ENCODE measurements around the gene STRADA. TPM values are rescaled to one million over a fixed set of nuclear protein-coding genes. Genes with fewer than 3 reads are reported as not detected.

The STRADA gene
- total RNA-seq, 1 donor from 2014 or later, result 17.2 TPM

GRCh38 chr17:63682981-63683380, 58.6 kb downstream of the STRADA start:
- Histone ChIP-seq H3K4me3 (ENCODE audit: low read depth, low read length) (no peak overlapping the region), H3K27me3 (ENCODE audit: control insufficient read depth, insufficient read depth, low read length) (no peaks in the 10 kb centered on the region), H3K36me3 (ENCODE audit: control insufficient read depth, insufficient read depth, low read length) (no peaks in the 10 kb centered on the region)
- DNase-seq (ENCODE audit: low read depth), result no peak
- no peak for TF ChIP-seq CTCF (IDR thresholded peaks at IDR 0.05; ENCODE audit: insufficient read depth, low read length, poor library complexity, severe bottlenecking)

- no peaks in the 10 kb centered on the region for H3K36me3 ChIP-seq (ENCODE audit: control insufficient read depth, insufficient read depth, low read length)
- no peak for TF ChIP-seq CTCF (IDR thresholded peaks at IDR 0.05; ENCODE audit: insufficient read depth, low read length, poor library complexity, severe bottlenecking)
- no peak overlapping the region for H3K4me3 ChIP-seq (ENCODE audit: low read depth, low read length)
- H3K27me3 ChIP-seq (ENCODE audit: control insufficient read depth, insufficient read depth, low read length), result no peaks in the 10 kb centered on the region
- DNase-seq (ENCODE audit: low read depth), result no peak
Observed at GRCh38 chr17:63682441-63682840, 59.2 kb downstream of the STRADA start.

- H3K36me3 ChIP-seq (ENCODE audit: control insufficient read depth, insufficient read depth, low read length), result no peaks in the 10 kb centered on the region
- TF ChIP-seq CTCF (IDR thresholded peaks at IDR 0.05; ENCODE audit: insufficient read depth, low read length, poor library complexity, severe bottlenecking), result no peak
- H3K4me3 ChIP-seq (ENCODE audit: low read depth, low read length), result no peak overlapping the region
- DNase-seq (ENCODE audit: low read depth), result no peak
- H3K27me3 ChIP-seq (ENCODE audit: control insufficient read depth, insufficient read depth, low read length), result no peaks in the 10 kb centered on the region
Observed at GRCh38 chr17:63681530-63681929, 60.1 kb downstream of the STRADA start.

- H3K36me3 ChIP-seq (ENCODE audit: control insufficient read depth, insufficient read depth, low read length), result no peaks in the 10 kb centered on the region
- TF ChIP-seq CTCF (IDR thresholded peaks at IDR 0.05; ENCODE audit: insufficient read depth, low read length, poor library complexity, severe bottlenecking), result no peak
- H3K27me3 ChIP-seq (ENCODE audit: control insufficient read depth, insufficient read depth, low read length), result no peaks in the 10 kb centered on the region
- no peak for DNase-seq (ENCODE audit: low read depth)
- H3K4me3 ChIP-seq (ENCODE audit: low read depth, low read length), result no peak overlapping the region
Observed at GRCh38 chr17:63680700-63681099, 60.9 kb downstream of the STRADA start.

- TF ChIP-seq CTCF (IDR thresholded peaks at IDR 0.05; ENCODE audit: insufficient read depth, low read length, poor library complexity, severe bottlenecking), result peak; percentile 10
- DNase-seq (ENCODE audit: low read depth), result no peak
Observed at GRCh38 chr17:63679214-63679613, 62.4 kb downstream of the STRADA start.

GRCh38 chr17:63676584-63676983, 65.0 kb downstream of the STRADA start:
- no peak for TF ChIP-seq CTCF (IDR thresholded peaks at IDR 0.05; ENCODE audit: insufficient read depth, low read length, poor library complexity, severe bottlenecking)

More at GRCh38 chr17:63679214-63679613, 62.4 kb downstream of the STRADA start:
- no peaks in the 10 kb centered on the region for H3K36me3 ChIP-seq (ENCODE audit: control insufficient read depth, insufficient read depth, low read length)
- H3K27me3 ChIP-seq (ENCODE audit: control insufficient read depth, insufficient read depth, low read length), result no peaks in the 10 kb centered on the region
- no peak overlapping the region for H3K4me3 ChIP-seq (ENCODE audit: low read depth, low read length)

More at GRCh38 chr17:63676584-63676983, 65.0 kb downstream of the STRADA start:
- H3K27me3 ChIP-seq (ENCODE audit: control insufficient read depth, insufficient read depth, low read length), result no peaks in the 10 kb centered on the region
- no peak for DNase-seq (ENCODE audit: low read depth)
- H3K4me3 ChIP-seq (ENCODE audit: low read depth, low read length), result no peak overlapping the region
- H3K36me3 ChIP-seq (ENCODE audit: control insufficient read depth, insufficient read depth, low read length), result no peaks in the 10 kb centered on the region

All from kidney epithelial cell (primary cell).